Stimulated activated CD4-positive, alpha-beta T cell treated with anti-CD3 and anti-CD28 coated beads, Interleukin-4, amount 100 ng/mL, for 48 hours (primary cell): Measurements from ENCODE around the gene CARD19.

Source experiments
- DNase-seq, 2 donors: peaks; one replicate each; pipeline ENCODE4 v3.0.0-alpha.2; 2020; ENCODE audit warnings: low read depth in 2 of 2

Gene CARD19

GRCh38 chr9:93064392-93065134, 31.5 kb upstream of the CARD19 start:
- peak; percentile 77 to 84 for DNase-seq

- DNase-seq, result no peak
These were observed 30.8 kb upstream of the CARD19 start for GRCh38 chr9:93065135-93065720.

GRCh38 chr9:93066978-93067603, 28.9 kb upstream of the CARD19 start:
- no peak for DNase-seq

GRCh38 chr9:93068956-93069355, 27.1 kb upstream of the CARD19 start:
- no peak for DNase-seq

GRCh38 chr9:93071464-93071863, 24.6 kb upstream of the CARD19 start:
- DNase-seq, result no peak

- DNase-seq, result no peak
These were observed 23.6 kb upstream of the CARD19 start for GRCh38 chr9:93072383-93072795.

GRCh38 chr9:93076101-93076791, 19.8 kb upstream of the CARD19 start:
- DNase-seq, result no peak

GRCh38 chr9:93076792-93077128, 19.3 kb upstream of the CARD19 start:
- DNase-seq, result no peak

GRCh38 chr9:93077367-93077766, 18.6 kb upstream of the CARD19 start:
- no peak for DNase-seq

GRCh38 chr9:93077811-93078210, 18.2 kb upstream of the CARD19 start:
- DNase-seq, result no peak

- no peak for DNase-seq
These were observed 16.6 kb upstream of the CARD19 start for GRCh38 chr9:93079371-93079770.

- no peak for DNase-seq
These were observed 15.6 kb upstream of the CARD19 start for GRCh38 chr9:93080406-93080805.

GRCh38 chr9:93081081-93081529, 14.9 kb upstream of the CARD19 start:
- DNase-seq, result no peak

GRCh38 chr9:93081931-93082330, 14.1 kb upstream of the CARD19 start:
- DNase-seq, result no peak

GRCh38 chr9:93082841-93083411, 13.1 kb upstream of the CARD19 start:
- DNase-seq, result no peak

- DNase-seq, result no peak
These were observed 12.2 kb upstream of the CARD19 start for GRCh38 chr9:93083592-93084470.

GRCh38 chr9:93084471-93084881, 11.5 kb upstream of the CARD19 start:
- DNase-seq, result no peak

- no peak for DNase-seq
These were observed 10.3 kb upstream of the CARD19 start for GRCh38 chr9:93085676-93086075.

GRCh38 chr9:93086447-93087224, 9.4 kb upstream of the CARD19 start:
- DNase-seq, result no peak

GRCh38 chr9:93087971-93088655, 7.9 kb upstream of the CARD19 start:
- no peak for DNase-seq
